ENCODE data around the gene LRRC28.

DNA sequence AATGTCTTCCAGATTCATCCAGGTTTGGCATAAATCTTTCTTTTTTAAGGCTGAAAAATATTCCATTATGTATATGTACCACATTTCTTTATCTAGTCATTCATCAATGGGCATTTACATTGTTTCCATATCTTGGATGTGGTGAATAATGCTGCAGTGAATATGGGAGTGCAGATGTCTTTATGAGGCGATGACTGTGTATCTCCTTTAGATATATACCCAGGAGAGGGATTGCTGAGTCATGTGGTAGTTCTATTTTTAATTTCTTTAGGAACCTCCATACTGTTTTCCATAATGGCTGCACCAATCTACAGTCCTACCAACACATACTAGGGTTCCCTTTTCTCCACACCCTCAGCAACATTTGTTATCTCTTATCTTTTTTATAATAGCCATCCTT lies 96.3 kb downstream of the LRRC28 start:
- TF ChIP-seq IKZF3 (tag by site-specific recombination; IDR thresholded peaks at IDR 0.05), result no peak
- TF ChIP-seq, protein P1, sequence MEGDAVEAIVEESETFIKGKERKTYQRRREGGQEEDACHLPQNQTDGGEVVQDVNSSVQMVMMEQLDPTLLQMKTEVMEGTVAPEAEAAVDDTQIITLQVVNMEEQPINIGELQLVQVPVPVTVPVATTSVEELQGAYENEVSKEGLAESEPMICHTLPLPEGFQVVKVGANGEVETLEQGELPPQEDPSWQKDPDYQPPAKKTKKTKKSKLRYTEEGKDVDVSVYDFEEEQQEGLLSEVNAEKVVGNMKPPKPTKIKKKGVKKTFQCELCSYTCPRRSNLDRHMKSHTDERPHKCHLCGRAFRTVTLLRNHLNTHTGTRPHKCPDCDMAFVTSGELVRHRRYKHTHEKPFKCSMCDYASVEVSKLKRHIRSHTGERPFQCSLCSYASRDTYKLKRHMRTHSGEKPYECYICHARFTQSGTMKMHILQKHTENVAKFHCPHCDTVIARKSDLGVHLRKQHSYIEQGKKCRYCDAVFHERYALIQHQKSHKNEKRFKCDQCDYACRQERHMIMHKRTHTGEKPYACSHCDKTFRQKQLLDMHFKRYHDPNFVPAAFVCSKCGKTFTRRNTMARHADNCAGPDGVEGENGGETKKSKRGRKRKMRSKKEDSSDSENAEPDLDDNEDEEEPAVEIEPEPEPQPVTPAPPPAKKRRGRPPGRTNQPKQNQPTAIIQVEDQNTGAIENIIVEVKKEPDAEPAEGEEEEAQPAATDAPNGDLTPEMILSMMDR (tag by site-specific recombination; IDR thresholded peaks at IDR 0.05), result no peak
- no peak for TF ChIP-seq ZBTB17 (tag by site-specific recombination; IDR thresholded peaks at IDR 0.05)
- no peak for TF ChIP-seq OSR2 (tag by site-specific recombination; IDR thresholded peaks at IDR 0.05)
- no peak for TF ChIP-seq ZNF121 (tag by site-specific recombination; IDR thresholded peaks at IDR 0.05)
- no peak for TF ChIP-seq ZNF558 (tag by site-specific recombination; IDR thresholded peaks at IDR 0.05)
- TF ChIP-seq WT1 (tag by site-specific recombination; IDR thresholded peaks at IDR 0.05), result no peak
- TF ChIP-seq ZNF155 (tag by site-specific recombination; IDR thresholded peaks at IDR 0.05), result no peak
